ENCODE measurements around the gene HAUS3.

The HAUS3 gene

DNA sequence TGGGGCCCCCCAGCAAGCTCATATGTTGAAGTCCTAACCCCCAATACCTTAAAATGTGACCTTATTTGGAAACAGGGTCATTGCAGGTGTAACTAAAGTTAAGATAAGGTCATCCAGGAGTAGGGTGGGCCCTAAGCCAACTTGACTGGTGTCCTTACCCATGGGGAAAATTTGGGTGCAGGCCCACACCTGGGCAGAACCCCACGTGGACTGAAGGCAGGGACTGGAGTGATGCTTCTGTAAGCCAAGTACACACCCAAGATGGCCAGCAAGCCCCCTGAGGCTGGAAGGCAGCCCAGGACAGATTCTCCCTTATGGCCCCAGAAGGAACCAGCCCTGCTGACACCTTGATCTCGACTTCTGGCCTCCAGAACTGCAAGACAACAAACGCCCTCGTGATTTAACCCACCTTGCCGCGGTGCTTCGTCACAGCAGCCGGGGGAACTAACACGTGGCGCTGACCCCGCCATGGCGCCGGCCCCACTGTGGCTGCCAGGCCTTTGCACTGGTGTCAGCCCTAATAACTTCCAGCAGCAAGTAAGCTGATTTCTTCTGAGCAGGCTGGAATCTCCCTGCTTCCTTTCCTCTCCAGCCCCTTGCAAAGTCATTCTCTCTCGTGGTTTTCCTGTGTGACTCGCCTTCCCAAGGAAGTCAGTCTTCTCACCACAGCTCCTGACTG is 43.2 kb upstream of the HAUS3 start:
- Histone ChIP-seq H4K20me1 (ENCODE audit: low read depth, low read length) (no peaks in the 10 kb centered on the region), H3K27ac (ENCODE audit: low read depth, low read length) (no peak overlapping the region), H3K79me2 (ENCODE audit: insufficient read depth, low read length) (no peaks in the 10 kb centered on the region), H3K27me3 (ENCODE audit: low read length) (no peaks in the 10 kb centered on the region), H3K9ac (ENCODE audit: low read length) (no peak overlapping the region), H2AFZ (ENCODE audit: low read depth, low read length, severe bottlenecking) (no peak overlapping the region), H3K9me2 (replicated peaks; ENCODE audit: insufficient read depth, low read length) (no peaks in the 10 kb centered on the region), H3K9me3 (ENCODE audit: insufficient read depth, low read length) (no peaks in the 10 kb centered on the region), H3K4me2 (ENCODE audit: low read depth, low read length, poor library complexity, severe bottlenecking) (no peak overlapping the region), H3F3A (ENCODE audit: insufficient read depth) (no peaks in the 10 kb centered on the region), H3K36me3 (ENCODE audit: low read length) (no peaks in the 10 kb centered on the region), H3K4me3 (ENCODE audit: insufficient read depth, low read length, poor library complexity, severe bottlenecking) (no peak overlapping the region)
- TF ChIP-seq EZH2phosphoT487 (conservative IDR thresholded peaks at IDR 0.05; ENCODE audit: low read length): no peak
- TF ChIP-seq, protein P1, sequence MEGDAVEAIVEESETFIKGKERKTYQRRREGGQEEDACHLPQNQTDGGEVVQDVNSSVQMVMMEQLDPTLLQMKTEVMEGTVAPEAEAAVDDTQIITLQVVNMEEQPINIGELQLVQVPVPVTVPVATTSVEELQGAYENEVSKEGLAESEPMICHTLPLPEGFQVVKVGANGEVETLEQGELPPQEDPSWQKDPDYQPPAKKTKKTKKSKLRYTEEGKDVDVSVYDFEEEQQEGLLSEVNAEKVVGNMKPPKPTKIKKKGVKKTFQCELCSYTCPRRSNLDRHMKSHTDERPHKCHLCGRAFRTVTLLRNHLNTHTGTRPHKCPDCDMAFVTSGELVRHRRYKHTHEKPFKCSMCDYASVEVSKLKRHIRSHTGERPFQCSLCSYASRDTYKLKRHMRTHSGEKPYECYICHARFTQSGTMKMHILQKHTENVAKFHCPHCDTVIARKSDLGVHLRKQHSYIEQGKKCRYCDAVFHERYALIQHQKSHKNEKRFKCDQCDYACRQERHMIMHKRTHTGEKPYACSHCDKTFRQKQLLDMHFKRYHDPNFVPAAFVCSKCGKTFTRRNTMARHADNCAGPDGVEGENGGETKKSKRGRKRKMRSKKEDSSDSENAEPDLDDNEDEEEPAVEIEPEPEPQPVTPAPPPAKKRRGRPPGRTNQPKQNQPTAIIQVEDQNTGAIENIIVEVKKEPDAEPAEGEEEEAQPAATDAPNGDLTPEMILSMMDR (IDR thresholded peaks at IDR 0.05; ENCODE audit: insufficient read depth, low read length, poor library complexity, severe bottlenecking): no peak

DNA sequence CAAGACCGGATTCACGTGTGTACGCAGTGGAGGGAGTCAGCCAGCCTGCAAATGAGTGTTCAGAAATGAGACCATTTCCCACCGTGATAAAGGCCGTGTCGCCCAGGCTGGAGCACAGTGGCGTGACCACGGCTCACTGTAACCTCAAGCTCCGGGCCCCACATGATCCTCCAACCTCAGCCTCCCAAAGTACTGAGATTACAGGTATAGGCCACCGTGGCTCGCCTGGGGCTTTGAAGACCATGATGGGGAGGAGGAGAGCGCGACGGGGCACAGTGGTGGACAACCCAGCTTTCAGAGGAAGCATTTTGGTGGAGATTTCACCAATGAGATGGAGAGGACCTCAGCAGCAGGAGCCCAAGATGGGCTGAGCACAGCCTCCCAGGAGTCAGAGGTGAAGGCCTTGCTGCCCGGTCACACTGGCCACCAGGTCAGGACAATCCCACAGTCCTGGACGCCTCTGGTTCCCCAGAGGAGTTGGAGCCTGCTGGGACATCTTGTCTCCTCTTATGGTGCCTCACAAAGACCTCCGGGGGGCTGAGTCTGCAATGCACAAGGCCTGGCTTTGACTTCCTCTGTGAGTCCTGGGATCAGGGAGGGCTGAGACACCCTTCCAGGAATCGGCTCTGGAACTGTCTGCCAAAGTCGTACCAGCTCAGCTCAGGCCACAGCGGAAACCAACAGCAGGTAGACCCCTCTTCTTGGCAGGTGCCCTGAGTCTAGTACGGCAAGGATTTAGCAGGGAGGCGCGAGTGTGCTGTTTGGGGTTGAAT is 42.4 kb upstream of the HAUS3 start:
- no peaks in the 10 kb centered on the region for H3K9me2 ChIP-seq (replicated peaks; ENCODE audit: insufficient read depth, low read length)
- H4K20me1 ChIP-seq (ENCODE audit: low read depth, low read length): no peaks in the 10 kb centered on the region
- H3K4me2 ChIP-seq (ENCODE audit: low read depth, low read length, poor library complexity, severe bottlenecking): no peak overlapping the region
- H3K36me3 ChIP-seq (ENCODE audit: low read length): no peaks in the 10 kb centered on the region
- no peaks in the 10 kb centered on the region for H3F3A ChIP-seq (ENCODE audit: insufficient read depth)
- no peak overlapping the region for H3K9ac ChIP-seq (ENCODE audit: low read length)
- no peak overlapping the region for H2AFZ ChIP-seq (ENCODE audit: low read depth, low read length, severe bottlenecking)
- no peaks in the 10 kb centered on the region for H3K79me2 ChIP-seq (ENCODE audit: insufficient read depth, low read length)
- H3K27me3 ChIP-seq (ENCODE audit: low read length): no peaks in the 10 kb centered on the region
- no peak overlapping the region for H3K4me3 ChIP-seq (ENCODE audit: insufficient read depth, low read length, poor library complexity, severe bottlenecking)
- no peaks in the 10 kb centered on the region for H3K9me3 ChIP-seq (ENCODE audit: insufficient read depth, low read length)
- TF ChIP-seq EZH2phosphoT487 (conservative IDR thresholded peaks at IDR 0.05; ENCODE audit: low read length): no peak
- TF ChIP-seq, protein P1 (IDR thresholded peaks at IDR 0.05; ENCODE audit: insufficient read depth, low read length, poor library complexity, severe bottlenecking): no peak
- no peak overlapping the region for H3K27ac ChIP-seq (ENCODE audit: low read depth, low read length)

DNA sequence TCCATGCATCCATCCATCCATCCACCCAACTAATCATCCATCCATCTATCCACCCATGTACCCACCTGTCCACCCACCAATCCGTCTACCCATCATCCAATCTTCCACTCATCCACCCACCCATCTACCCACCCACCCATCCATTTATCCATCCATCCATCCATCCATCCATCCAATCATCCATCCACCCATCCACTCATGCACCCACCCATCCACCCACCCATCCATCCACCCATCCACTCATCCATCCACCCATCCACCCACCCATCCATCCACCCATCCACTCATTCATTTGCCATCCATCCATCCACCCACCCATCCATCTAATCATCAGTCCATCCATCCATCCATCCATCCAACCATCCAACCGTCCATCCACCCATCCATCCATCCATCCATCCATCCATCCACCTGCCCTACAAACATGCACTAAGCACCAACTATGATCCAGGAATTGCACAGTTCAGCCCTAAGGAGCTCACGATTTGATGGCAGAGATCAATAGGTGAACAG is 41.3 kb upstream of the HAUS3 start:
- Histone ChIP-seq H3F3A (ENCODE audit: insufficient read depth) (no peaks in the 10 kb centered on the region), H3K27ac (ENCODE audit: low read depth, low read length) (no peak overlapping the region), H3K36me3 (ENCODE audit: low read length) (no peaks in the 10 kb centered on the region)

More for the DNA sequence above, 41.3 kb upstream of the HAUS3 start:
- H3K9me2 ChIP-seq (replicated peaks; ENCODE audit: insufficient read depth, low read length): no peaks in the 10 kb centered on the region
- H3K79me2 ChIP-seq (ENCODE audit: insufficient read depth, low read length): no peaks in the 10 kb centered on the region
- no peak overlapping the region for H2AFZ ChIP-seq (ENCODE audit: low read depth, low read length, severe bottlenecking)
- no peak overlapping the region for H3K4me3 ChIP-seq (ENCODE audit: insufficient read depth, low read length, poor library complexity, severe bottlenecking)
- H3K27me3 ChIP-seq (ENCODE audit: low read length): no peaks in the 10 kb centered on the region
- TF ChIP-seq, protein P1 (IDR thresholded peaks at IDR 0.05; ENCODE audit: insufficient read depth, low read length, poor library complexity, severe bottlenecking): no peak
- no peak for TF ChIP-seq EZH2phosphoT487 (conservative IDR thresholded peaks at IDR 0.05; ENCODE audit: low read length)
- no peaks in the 10 kb centered on the region for H4K20me1 ChIP-seq (ENCODE audit: low read depth, low read length)
- no peaks in the 10 kb centered on the region for H3K9me3 ChIP-seq (ENCODE audit: insufficient read depth, low read length)
- no peak overlapping the region for H3K4me2 ChIP-seq (ENCODE audit: low read depth, low read length, poor library complexity, severe bottlenecking)
- no peak overlapping the region for H3K9ac ChIP-seq (ENCODE audit: low read length)
